HepG2 (cell line): Measurements from ENCODE around the gene TEAD1. TPM values are rescaled to one million over a fixed set of nuclear protein-coding genes. Genes with fewer than 3 reads are reported as not detected.

Experiments used
- ARNT ChIP-seq: fragments of 450-650 bp; IDR thresholded peaks from 2 replicates; pipeline ENCODE4 v1.6.1; 2017
- DMTF1 ChIP-seq: sonication (generic); formaldehyde crosslinking; IDR thresholded peaks from 2 replicates; pipeline ENCODE4 v1.4.0; 2020; ENCODE audit warnings: mild to moderate bottlenecking, missing genetic modification reagents
- KLF16 ChIP-seq, 2 experiments: sonication (generic) in 1 of 2; formaldehyde crosslinking in 1 of 2; IDR thresholded peaks; 2 replicates each; pipeline versions ENCODE4 v1.6.1 to v1.8.0; 2016 to 2023; ENCODE audit warnings: missing genetic modification reagents in 2 of 2, missing compliant biosample characterization in 1 of 2
- MTF1 ChIP-seq: sonication (generic); formaldehyde crosslinking; IDR thresholded peaks from 2 replicates; pipeline ENCODE4 v1.5.0; 2020; ENCODE audit warnings: missing genetic modification reagents
- MTF2 ChIP-seq: sonication (generic); formaldehyde crosslinking; IDR thresholded peaks from 2 replicates; pipeline ENCODE4 v1.5.0; 2020; ENCODE audit warnings: missing genetic modification reagents, borderline replicate concordance
- NONO ChIP-seq, 2 experiments: fragments of 450-650 bp in 1 of 2; sonication (generic) in 1 of 2; formaldehyde crosslinking in 1 of 2; IDR thresholded peaks in 1 of 2; conservative IDR thresholded peaks in 1 of 2; 2 replicates each; pipeline versions ENCODE4 v1.6.1 to v1.8.0; 2017 to 2022; ENCODE audit warnings: mild to moderate bottlenecking in 1 of 2, missing genetic modification reagents in 1 of 2, moderate library complexity in 1 of 2
- ZBTB4 ChIP-seq: sonication (generic); formaldehyde crosslinking; IDR thresholded peaks from 2 replicates; pipeline ENCODE4 v1.4.0; 2020; ENCODE audit warnings: missing genetic modification reagents, mild to moderate bottlenecking, borderline replicate concordance
- ZNF432 ChIP-seq: sonication (generic); formaldehyde crosslinking; IDR thresholded peaks from 2 replicates; pipeline ENCODE4 v1.5.0; 2020; ENCODE audit warnings: missing genetic modification reagents, mild to moderate bottlenecking, borderline replicate concordance
- ZNF572 ChIP-seq: sonication (generic); formaldehyde crosslinking; IDR thresholded peaks from 2 replicates; pipeline ENCODE4 v1.5.1; 2020; ENCODE audit warnings: mild to moderate bottlenecking, missing genetic modification reagents
- polyA plus RNA-seq, 8 experiments: library from polyadenylated mRNA; depleted of rRNA in 3 of 8; stranded (reverse) in 7 of 8; unstranded in 1 of 8; fragments of >200 nt; fragmentation: Illumina TruSeq in 4 of 8; extraction: Trizol in 4 of 8; gene quantifications; 2 replicates each; pipeline versions ENCODE4 v1.2.1 to v1.2.3, GENCODE V29; 2011 to 2016; ENCODE audit warnings: low read depth in 4 of 8, missing spikeins in 1 of 8, mixed read lengths in 1 of 8; ENCODE audit not compliant: insufficient read depth in 1 of 8
- total RNA-seq, 5 experiments: library from RNA; depleted of rRNA; stranded (reverse); fragments of >200 nt; fragmentation: Illumina TruSeq; extraction: Trizol; gene quantifications; 2 replicates each; pipeline ENCODE4 v1.2.3, GENCODE V29; 2016; ENCODE audit warnings: low read depth in 1 of 5
- TF ChIP-seq, protein P1 (sequence below): sonication (generic); formaldehyde crosslinking; IDR thresholded peaks from 2 replicates; pipeline ENCODE4 v1.5.0; 2020; ENCODE audit warnings: mild to moderate bottlenecking, missing genetic modification reagents
- TF ChIP-seq, protein P2 (sequence below): sonication (generic); formaldehyde crosslinking; IDR thresholded peaks from 2 replicates; pipeline ENCODE4 v1.4.0; 2020; ENCODE audit warnings: missing genetic modification reagents, borderline replicate concordance
- TF ChIP-seq, protein P3 (sequence below): sonication (generic); formaldehyde crosslinking; conservative IDR thresholded peaks from 2 replicates; pipeline ENCODE4 v1.4.0; 2020; ENCODE audit warnings: missing genetic modification reagents

Gene TEAD1
- total and polyA plus RNA-seq, 2 of the 13 experiments (the other 11 are each of a cell fraction or from before 2014, with no cell fraction given), result 20.1 to 30.5 TPM

DNA sequence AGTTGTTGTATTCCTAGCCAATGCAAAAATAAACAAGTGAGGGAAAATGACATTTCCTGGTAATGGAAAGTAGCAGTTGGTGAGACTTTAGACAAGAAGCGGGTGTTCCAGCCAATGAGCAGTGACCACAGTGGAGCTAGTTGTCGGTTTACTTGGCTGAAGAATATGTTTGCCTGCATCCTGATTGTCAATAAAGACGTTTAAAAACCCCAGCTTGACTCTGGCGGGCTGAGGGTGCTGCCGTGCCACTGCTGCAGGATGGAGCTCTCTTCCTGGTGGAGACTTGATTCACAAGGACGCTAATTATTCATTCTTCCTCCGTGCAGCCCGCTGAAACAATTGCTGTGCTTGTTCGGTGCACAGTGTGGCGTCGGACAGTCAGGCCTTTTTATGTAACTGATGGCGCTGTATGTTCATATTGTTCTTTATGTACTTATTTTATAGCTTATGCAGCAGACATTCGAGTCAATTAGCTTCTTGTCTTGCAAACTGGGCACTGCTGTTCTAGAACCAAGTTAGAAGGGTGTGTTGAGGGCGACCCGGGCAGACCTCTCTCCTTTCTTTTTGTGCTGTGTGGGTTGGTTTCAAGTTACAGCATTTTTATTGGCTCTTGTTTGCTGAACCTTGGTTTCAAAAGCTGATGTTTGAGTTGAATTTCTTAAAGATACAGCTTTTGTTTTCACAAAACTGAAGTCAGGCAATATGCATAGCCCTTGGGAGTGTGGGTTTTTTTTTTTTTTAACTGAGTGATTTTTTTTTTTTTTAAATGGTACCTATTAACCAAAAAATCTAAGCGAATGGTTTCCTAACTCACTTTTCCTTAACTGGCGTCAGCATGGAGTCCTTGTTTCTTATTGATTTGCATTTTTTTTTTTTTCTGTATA, 153.9 kb downstream of the TEAD1 start (continued):
- TF ChIP-seq, protein P1, sequence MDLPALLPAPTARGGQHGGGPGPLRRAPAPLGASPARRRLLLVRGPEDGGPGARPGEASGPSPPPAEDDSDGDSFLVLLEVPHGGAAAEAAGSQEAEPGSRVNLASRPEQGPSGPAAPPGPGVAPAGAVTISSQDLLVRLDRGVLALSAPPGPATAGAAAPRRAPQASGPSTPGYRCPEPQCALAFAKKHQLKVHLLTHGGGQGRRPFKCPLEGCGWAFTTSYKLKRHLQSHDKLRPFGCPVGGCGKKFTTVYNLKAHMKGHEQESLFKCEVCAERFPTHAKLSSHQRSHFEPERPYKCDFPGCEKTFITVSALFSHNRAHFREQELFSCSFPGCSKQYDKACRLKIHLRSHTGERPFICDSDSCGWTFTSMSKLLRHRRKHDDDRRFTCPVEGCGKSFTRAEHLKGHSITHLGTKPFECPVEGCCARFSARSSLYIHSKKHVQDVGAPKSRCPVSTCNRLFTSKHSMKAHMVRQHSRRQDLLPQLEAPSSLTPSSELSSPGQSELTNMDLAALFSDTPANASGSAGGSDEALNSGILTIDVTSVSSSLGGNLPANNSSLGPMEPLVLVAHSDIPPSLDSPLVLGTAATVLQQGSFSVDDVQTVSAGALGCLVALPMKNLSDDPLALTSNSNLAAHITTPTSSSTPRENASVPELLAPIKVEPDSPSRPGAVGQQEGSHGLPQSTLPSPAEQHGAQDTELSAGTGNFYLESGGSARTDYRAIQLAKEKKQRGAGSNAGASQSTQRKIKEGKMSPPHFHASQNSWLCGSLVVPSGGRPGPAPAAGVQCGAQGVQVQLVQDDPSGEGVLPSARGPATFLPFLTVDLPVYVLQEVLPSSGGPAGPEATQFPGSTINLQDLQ (CRISPR knock-in tag), result no peak
- TF ChIP-seq MTF2 (CRISPR knock-in tag), result no peak
- no peak for TF ChIP-seq ARNT
- no peak for TF ChIP-seq NONO (IDR thresholded peaks at IDR 0.05)
- TF ChIP-seq NONO (CRISPR knock-in tag; conservative IDR thresholded peaks at IDR 0.05), result 0 out of 2 replicates have a peak, but pooled peaks have one; percentile 48
- TF ChIP-seq ZBTB4 (CRISPR knock-in tag), result no peak
- no peak for TF ChIP-seq DMTF1
- TF ChIP-seq, protein P2, sequence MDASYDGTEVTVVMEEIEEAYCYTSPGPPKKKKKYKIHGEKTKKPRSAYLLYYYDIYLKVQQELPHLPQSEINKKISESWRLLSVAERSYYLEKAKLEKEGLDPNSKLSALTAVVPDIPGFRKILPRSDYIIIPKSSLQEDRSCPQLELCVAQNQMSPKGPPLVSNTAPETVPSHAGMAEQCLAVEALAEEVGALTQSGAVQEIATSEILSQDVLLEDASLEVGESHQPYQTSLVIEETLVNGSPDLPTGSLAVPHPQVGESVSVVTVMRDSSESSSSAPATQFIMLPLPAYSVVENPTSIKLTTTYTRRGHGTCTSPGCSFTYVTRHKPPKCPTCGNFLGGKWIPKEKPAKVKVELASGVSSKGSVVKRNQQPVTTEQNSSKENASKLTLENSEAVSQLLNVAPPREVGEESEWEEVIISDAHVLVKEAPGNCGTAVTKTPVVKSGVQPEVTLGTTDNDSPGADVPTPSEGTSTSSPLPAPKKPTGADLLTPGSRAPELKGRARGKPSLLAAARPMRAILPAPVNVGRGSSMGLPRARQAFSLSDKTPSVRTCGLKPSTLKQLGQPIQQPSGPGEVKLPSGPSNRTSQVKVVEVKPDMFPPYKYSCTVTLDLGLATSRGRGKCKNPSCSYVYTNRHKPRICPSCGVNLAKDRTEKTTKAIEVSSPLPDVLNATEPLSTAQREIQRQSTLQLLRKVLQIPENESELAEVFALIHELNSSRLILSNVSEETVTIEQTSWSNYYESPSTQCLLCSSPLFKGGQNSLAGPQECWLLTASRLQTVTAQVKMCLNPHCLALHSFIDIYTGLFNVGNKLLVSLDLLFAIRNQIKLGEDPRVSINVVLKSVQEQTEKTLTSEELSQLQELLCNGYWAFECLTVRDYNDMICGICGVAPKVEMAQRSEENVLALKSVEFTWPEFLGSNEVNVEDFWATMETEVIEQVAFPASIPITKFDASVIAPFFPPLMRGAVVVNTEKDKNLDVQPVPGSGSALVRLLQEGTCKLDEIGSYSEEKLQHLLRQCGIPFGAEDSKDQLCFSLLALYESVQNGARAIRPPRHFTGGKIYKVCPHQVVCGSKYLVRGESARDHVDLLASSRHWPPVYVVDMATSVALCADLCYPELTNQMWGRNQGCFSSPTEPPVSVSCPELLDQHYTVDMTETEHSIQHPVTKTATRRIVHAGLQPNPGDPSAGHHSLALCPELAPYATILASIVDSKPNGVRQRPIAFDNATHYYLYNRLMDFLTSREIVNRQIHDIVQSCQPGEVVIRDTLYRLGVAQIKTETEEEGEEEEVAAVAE, result no peak
- no peak for TF ChIP-seq ZNF432 (CRISPR knock-in tag)
- TF ChIP-seq MTF1 (CRISPR knock-in tag), result no peak
- TF ChIP-seq, protein P3, sequence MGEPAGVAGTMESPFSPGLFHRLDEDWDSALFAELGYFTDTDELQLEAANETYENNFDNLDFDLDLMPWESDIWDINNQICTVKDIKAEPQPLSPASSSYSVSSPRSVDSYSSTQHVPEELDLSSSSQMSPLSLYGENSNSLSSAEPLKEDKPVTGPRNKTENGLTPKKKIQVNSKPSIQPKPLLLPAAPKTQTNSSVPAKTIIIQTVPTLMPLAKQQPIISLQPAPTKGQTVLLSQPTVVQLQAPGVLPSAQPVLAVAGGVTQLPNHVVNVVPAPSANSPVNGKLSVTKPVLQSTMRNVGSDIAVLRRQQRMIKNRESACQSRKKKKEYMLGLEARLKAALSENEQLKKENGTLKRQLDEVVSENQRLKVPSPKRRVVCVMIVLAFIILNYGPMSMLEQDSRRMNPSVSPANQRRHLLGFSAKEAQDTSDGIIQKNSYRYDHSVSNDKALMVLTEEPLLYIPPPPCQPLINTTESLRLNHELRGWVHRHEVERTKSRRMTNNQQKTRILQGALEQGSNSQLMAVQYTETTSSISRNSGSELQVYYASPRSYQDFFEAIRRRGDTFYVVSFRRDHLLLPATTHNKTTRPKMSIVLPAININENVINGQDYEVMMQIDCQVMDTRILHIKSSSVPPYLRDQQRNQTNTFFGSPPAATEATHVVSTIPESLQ, result no peak
- no peak for TF ChIP-seq ZNF572 (CRISPR knock-in tag)
- no peak for TF ChIP-seq KLF16 (CRISPR knock-in tag; IDR thresholded peaks at IDR 0.05)
